Uterus (tissue), 4 donors: ENCODE results near the gene KCNQ4. TPM values are rescaled to one million over a fixed set of nuclear protein-coding genes. Genes with fewer than 3 reads are reported as not detected.

Experiments
- DNase-seq, 2 donors: peaks; one replicate each; pipeline ENCODE4 v3.0.0-alpha.2; 2019 to 2020
- H3K27ac ChIP-seq, 2 donors: fragments of 200-600 bp; sonication (generic); 1 replicate in 1 of 2; 2 replicates in 1 of 2; pipeline ENCODE4 v1.5.1; 2016 to 2018
- H3K27me3 ChIP-seq, 2 donors: fragments of 200-600 bp; sonication (generic); one replicate each; pipeline ENCODE4 v1.5.1; 2018 to 2019; ENCODE audit warnings: control low read depth in 1 of 2
- H3K36me3 ChIP-seq, 2 donors: fragments of 200-600 bp; sonication (generic); one replicate each; pipeline ENCODE4 v1.5.1; 2019; ENCODE audit warnings: control low read depth in 1 of 2
- H3K4me1 ChIP-seq, 2 donors: fragments of 200-600 bp; sonication (generic); one replicate each; pipeline ENCODE4 v1.5.1; 2018 to 2019; ENCODE audit warnings: control low read depth in 1 of 2
- H3K4me3 ChIP-seq, 2 donors: fragments of 200-600 bp; sonication (generic); 1 replicate in 1 of 2; 2 replicates in 1 of 2; pipeline ENCODE4 v1.5.1; 2018 to 2019; ENCODE audit warnings: mild to moderate bottlenecking in 1 of 2
- H3K9me3 ChIP-seq, 2 donors: fragments of 200-600 bp; sonication (generic); one replicate each; pipeline ENCODE4 v1.5.1; 2019; ENCODE audit warnings: control low read depth in 1 of 2
- POLR2A ChIP-seq, 2 donors: fragments of 450-650 bp; IDR thresholded peaks; one replicate each; pipeline ENCODE4 v1.6.1; 2016; ENCODE audit warnings: antibody characterized with exemption in 2 of 2, mild to moderate bottlenecking in 1 of 2, moderate library complexity in 1 of 2
- intact Hi-C: fragments of 100-400 bp; cut with DNase I; formaldehyde crosslinking; loops from one replicate; pipeline ENCODE4 v1.15.1; 2023; ENCODE audit warnings: low total_unique reads
- total RNA-seq, 4 donors: library from RNA; depleted of rRNA in 3 of 4; stranded (reverse); fragments of >200 nt in 3 of 4; gene quantifications; one replicate each; pipeline versions ENCODE4 v1.1.0 to v1.2.4, GENCODE V29; 2014 to 2023
- TF ChIP-seq, protein P1 (sequence below), 4 experiments: fragments of 200-600 bp in 2 of 4; fragments of 450-650 bp in 2 of 4; sonication (generic) in 2 of 4; IDR thresholded peaks; one replicate each; pipeline ENCODE4 v1.5.1; 2016 to 2019; ENCODE audit warnings: antibody characterized with exemption in 4 of 4, mild to moderate bottlenecking in 2 of 4, moderate library complexity in 1 of 4
- donor health status: DM: yes; HTN: yes; CAD: no.

KCNQ4 gene
- total RNA-seq, 4 donors from 2014 or later: 2.7 to 13.4 (median 7.4) TPM; not detected in 1

- no peak overlapping the region for H3K4me3 ChIP-seq
- TF ChIP-seq POLR2A (IDR thresholded peaks at IDR 0.05): no peak
- TF ChIP-seq, protein P1, sequence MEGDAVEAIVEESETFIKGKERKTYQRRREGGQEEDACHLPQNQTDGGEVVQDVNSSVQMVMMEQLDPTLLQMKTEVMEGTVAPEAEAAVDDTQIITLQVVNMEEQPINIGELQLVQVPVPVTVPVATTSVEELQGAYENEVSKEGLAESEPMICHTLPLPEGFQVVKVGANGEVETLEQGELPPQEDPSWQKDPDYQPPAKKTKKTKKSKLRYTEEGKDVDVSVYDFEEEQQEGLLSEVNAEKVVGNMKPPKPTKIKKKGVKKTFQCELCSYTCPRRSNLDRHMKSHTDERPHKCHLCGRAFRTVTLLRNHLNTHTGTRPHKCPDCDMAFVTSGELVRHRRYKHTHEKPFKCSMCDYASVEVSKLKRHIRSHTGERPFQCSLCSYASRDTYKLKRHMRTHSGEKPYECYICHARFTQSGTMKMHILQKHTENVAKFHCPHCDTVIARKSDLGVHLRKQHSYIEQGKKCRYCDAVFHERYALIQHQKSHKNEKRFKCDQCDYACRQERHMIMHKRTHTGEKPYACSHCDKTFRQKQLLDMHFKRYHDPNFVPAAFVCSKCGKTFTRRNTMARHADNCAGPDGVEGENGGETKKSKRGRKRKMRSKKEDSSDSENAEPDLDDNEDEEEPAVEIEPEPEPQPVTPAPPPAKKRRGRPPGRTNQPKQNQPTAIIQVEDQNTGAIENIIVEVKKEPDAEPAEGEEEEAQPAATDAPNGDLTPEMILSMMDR (IDR thresholded peaks at IDR 0.05): no peak
- H3K9me3 ChIP-seq: no peaks in the 10 kb centered on the region
- H3K36me3 ChIP-seq: no peaks in the 10 kb centered on the region
- H3K4me1 ChIP-seq: no peaks in the 10 kb centered on the region
- intact Hi-C loops: no loop called here
- H3K27ac ChIP-seq: no peak overlapping the region
- H3K27me3 ChIP-seq: no peaks in the 10 kb centered on the region
- no peak for DNase-seq
Observed at GRCh38 chr1:40766560-40766959, 17.0 kb upstream of the KCNQ4 start.

GRCh38 chr1:40768146-40768990 lies 15.2 kb upstream of the KCNQ4 start:
- intact Hi-C loops: no loop called here
- TF ChIP-seq, protein P1 (IDR thresholded peaks at IDR 0.05): no peak
- no peak for TF ChIP-seq POLR2A (IDR thresholded peaks at IDR 0.05)
- no peak overlapping the region for H3K4me3 ChIP-seq
- no peak overlapping the region for H3K27ac ChIP-seq
- no peaks in the 10 kb centered on the region for H3K36me3 ChIP-seq
- H3K9me3 ChIP-seq: no peaks in the 10 kb centered on the region
- DNase-seq: no peak
- H3K4me1 ChIP-seq: no peaks in the 10 kb centered on the region
- no peaks in the 10 kb centered on the region for H3K27me3 ChIP-seq

DNA sequence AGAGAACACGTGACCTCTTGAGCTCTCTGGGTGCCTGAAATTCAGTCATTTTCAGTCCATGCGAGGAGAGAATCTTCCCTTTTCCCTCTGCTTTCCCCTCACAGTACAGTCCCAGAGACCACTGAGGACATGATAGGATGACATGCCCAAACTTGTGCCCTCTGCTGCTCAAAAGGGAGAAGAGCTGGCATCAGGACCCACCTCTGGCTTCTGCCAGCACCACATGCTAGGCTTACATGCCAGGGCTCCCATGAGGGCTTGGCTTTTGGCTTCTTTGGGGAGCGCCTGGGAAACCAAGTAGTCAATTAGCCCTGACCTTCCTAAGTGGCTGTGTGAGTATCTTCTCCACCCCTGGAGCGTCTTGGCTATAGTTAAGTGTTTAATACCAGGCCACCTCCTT lies 13.8 kb upstream of the KCNQ4 start:
- no peaks in the 10 kb centered on the region for H3K27me3 ChIP-seq
- intact Hi-C loops: loop anchor here (10.0 kb wide), 1 partner anchor 75 kb away; no protein-coding TSS in a partner anchor
- H3K9me3 ChIP-seq: no peaks in the 10 kb centered on the region
- DNase-seq: no peak
- no peaks in the 10 kb centered on the region for H3K36me3 ChIP-seq
- H3K4me1 ChIP-seq: no peaks in the 10 kb centered on the region
- no peak overlapping the region for H3K4me3 ChIP-seq
- TF ChIP-seq, protein P1 (IDR thresholded peaks at IDR 0.05): no peak
- no peak for TF ChIP-seq POLR2A (IDR thresholded peaks at IDR 0.05)
- H3K27ac ChIP-seq: no peak overlapping the region

GRCh38 chr1:40770296-40771070 lies 13.1 kb upstream of the KCNQ4 start:
- no peaks in the 10 kb centered on the region for H3K36me3 ChIP-seq
- DNase-seq: no peak
- TF ChIP-seq, protein P1 (IDR thresholded peaks at IDR 0.05): no peak
- no peak for TF ChIP-seq POLR2A (IDR thresholded peaks at IDR 0.05)
- intact Hi-C loops: loop anchor here (10.0 kb wide), 1 partner anchor 74 kb away; no protein-coding TSS in a partner anchor
- H3K27me3 ChIP-seq: no peaks in the 10 kb centered on the region
- no peak overlapping the region for H3K27ac ChIP-seq
- H3K4me1 ChIP-seq: no peaks in the 10 kb centered on the region
- H3K9me3 ChIP-seq: no peaks in the 10 kb centered on the region
- no peak overlapping the region for H3K4me3 ChIP-seq
